NCI-H2029 treated with DMSO at 0.1 percent for 48 hours (cell line): ENCODE results near the gene DPEP3.
"Not testable (repeated sequence)": the region's sequence is repeated elsewhere in the genome, so short reads cannot be mapped to it uniquely, and the experiment has no call there.

Experiments
- DNase-seq: peaks from one replicate; lab custom pipeline; 2025; lab: John Stamatoyannopoulos, UW

Gene DPEP3

GRCh38 chr16:67979955-67980678 is at the start of gene DPEP3:
Gene DPEP3, minus strand, starts transcription at chr16:67980499. Its CDS starts 119 bp downstream, at chr16:67980380.
- no peak for DNase-seq

DNA sequence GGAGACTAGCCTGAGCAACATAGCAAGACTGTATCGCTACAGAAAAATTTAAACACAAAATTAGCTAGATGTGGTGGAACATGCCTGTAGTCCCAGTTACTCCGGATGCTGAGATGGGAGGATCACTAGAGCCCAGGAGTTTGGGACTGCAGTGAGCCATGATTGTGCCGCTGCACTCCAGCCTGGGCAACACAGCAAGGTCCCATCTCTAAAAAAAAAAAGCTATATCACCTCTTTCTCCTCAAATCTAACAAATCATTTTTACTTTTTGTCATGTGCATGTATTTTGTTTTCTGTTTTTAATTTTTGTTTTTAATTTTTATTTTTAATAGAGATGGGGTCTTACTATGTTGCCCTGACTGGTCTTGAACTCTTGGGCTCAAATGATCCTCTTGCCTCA is 48.7 kb upstream of the DPEP3 start:
- no peak for DNase-seq

DNA sequence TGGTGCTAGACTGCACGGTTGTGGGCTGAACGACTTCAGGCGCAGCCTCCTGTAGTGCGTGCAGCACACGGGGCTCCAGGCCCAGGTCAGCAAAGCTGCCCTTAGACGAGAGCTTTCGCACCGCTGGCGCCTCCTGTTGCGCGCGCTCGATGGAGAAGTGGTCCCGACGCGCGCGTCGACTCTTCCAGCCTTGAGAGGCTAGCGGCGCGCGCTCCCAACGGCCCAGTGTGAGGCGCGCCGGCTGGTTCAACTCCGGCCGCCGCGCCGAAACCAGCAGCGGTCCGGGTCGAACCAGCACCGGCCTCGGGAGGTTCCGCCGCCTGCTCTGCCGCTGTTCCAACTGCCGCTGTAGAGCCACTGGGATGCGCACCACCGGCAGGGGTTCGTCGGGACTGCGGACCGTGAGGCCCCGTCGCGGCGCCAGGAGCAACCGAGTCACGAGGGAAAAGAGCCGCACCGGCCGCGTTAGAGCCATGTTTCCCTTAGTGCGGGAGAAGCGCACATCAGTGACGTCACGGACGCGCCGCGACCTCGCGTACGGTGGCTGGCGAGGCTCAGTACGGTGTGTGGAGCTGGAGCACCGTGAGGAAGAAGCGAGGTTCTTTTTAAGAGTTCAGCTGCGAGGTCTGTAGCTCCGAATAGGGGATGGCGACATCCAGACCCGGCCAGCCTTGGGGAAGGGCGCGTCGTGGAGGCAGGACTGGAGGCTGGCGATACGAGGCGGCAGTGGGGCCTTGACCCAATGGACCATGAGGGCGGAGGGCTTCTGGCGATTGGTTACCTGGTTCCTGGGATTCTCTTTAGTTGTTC is 42.6 kb upstream of the DPEP3 start, which contains the start of the genes DDX28 and DUS2:
DDX28 (minus strand) TSS at position 505 of the 810 bp plus-strand sequence; CDS start at position 475, 30 bp downstream.
DUS2 (plus strand) TSS at position 557 of the 810 bp plus-strand sequence. CDS start 14,740 bp downstream, outside the sequence.
- DNase-seq: peak; percentile 29

DNA sequence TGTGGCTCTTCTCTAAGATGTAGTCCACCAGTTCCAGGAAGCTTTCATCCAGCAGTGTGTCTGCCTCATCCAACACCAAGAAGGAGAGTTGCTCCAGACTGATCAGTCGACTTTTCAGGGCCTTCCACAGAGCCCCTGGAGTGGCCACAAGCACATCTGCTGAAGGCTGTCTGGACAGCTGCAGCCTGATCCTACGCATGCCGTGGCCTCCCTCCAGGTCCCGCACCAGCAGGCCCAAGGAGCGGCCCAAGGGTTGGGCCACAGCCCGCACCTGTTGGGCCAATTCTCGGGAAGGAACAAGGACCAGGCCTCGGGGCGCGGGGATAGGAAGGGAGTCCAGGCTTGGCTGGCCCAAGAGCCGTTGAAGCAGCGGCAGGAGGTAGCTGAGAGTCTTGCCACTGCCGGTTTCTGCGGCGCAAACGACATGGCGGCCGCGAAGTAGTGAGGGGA is 42.0 kb upstream of the DPEP3 start:
- DNase-seq: no peak

GRCh38 chr16:68021490-68021889 is 41.2 kb upstream of the DPEP3 start:
- no peak for DNase-seq

- no peak for DNase-seq
These were observed 38.9 kb upstream of the DPEP3 start for GRCh38 chr16:68019167-68019680.

- no peak for DNase-seq
These were observed 35.4 kb upstream of the DPEP3 start, which contains the start of gene DPEP2NB for GRCh38 chr16:68015681-68016080. Gene DPEP2NB, minus strand, starts transcription at chr16:68015911. Its CDS starts 141 bp downstream, at chr16:68015770.

DNA sequence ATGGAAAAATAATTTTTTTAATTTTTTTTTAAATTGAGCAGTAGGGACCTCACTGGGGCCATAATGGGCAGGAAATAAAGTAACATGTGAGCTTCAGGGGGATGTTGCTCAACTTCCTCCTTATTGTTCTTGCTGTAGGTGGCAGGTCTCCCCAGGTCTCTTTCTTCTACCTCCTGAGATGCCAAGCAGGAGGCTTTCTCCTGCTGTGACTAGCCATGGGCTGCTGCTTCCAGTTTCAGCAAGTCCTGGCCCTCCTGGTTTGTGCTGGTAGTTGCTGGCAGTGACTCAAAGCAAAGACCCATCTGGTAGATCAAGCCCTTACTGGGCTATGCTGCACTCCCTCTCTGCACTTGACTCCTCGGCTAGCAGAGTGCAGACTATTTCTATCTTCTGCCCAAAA is 33.1 kb upstream of the DPEP3 start:
- no peak for DNase-seq

DNA sequence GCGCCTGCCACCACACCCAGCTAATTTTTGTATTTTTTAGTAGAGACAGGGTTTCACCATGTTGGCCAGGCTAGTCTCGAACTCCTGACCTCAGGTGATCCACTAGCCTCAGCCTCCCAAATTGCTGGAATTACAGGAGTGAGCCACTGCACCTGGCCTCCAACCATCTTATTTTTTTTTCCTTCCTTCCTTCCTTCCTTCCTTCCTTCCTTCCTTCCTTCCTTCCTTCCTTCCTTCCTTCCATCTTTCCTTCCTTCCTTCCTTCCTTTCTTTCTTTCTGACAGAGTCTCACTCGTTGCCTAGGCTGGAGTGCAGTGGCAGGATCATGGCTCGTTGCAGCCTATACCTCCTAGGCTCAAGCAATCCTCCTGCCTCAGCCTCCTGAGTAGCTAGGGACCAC is 29.6 kb upstream of the DPEP3 start:
- DNase-seq: not testable (repeated sequence)

- DNase-seq: no peak
These were observed 28.9 kb upstream of the DPEP3 start for GRCh38 chr16:68009157-68009735.

DNA sequence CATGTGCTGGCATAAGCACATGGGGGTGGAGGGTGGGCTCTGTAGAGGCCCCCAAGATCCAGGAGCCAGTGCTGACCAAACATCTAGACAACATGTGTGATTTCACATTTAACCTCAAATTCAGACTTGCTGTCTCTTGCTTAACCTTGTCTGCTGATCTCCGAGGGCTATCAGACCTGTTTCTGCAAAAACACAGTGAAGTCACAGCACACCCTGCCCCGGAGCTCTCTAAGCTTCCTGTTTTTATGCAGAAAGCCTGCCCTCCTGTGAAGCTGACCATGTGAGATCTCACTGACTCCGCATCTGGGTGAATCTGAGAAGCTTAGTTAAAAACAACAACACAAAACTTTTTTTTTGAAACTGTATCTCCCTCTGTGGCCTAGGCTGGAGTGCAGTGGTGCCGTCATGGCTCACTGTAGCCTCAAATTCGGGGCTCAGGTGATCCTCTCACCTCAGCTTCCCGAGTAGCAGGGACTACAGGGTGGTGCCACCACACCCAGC is 25.5 kb upstream of the DPEP3 start:
- DNase-seq: no peak

GRCh38 chr16:68005211-68005610 is 24.9 kb upstream of the DPEP3 start:
- DNase-seq: no peak

DNA sequence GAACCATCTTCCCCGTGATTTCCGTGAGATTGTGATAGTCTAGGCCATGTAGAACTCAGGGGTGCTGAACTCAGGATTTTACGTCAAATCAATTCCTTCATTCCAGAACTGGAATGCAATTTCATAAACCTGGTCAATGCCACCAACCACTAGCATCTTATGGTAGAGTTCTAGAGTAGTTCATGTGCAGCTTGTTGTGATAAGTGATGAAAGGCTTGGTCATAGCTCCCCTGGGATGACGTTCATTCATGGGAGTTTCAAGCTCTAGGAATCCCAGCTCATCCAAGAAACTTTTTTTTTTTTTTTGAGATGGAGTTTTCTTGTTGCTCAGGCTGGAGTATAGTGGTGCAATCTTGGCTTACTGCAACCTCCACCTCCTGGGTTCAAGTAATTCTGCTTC is 22.7 kb upstream of the DPEP3 start:
- no peak for DNase-seq

GRCh38 chr16:68000450-68000849 is 20.2 kb upstream of the DPEP3 start:
- no peak for DNase-seq

DNA sequence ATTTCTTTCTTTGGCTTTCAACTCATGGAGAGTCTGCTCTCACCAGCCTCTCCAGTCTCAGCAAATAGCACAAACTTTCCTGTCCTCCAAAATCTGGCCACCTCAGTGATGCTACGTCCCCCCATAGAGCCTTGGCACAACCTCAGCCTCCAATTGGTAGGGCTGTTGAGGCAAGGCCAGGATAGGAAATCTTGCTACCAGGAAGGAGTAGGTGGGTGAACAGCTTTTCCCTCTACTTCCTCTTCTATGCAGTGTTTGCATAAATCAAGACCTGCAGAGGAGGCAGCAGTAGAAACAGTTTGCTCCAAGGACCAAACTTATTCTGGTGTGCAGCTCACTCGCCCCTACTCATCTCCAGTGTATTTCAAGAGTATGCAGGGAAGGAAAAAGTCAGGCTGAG is 19.7 kb upstream of the DPEP3 start:
- DNase-seq: no peak

DNA sequence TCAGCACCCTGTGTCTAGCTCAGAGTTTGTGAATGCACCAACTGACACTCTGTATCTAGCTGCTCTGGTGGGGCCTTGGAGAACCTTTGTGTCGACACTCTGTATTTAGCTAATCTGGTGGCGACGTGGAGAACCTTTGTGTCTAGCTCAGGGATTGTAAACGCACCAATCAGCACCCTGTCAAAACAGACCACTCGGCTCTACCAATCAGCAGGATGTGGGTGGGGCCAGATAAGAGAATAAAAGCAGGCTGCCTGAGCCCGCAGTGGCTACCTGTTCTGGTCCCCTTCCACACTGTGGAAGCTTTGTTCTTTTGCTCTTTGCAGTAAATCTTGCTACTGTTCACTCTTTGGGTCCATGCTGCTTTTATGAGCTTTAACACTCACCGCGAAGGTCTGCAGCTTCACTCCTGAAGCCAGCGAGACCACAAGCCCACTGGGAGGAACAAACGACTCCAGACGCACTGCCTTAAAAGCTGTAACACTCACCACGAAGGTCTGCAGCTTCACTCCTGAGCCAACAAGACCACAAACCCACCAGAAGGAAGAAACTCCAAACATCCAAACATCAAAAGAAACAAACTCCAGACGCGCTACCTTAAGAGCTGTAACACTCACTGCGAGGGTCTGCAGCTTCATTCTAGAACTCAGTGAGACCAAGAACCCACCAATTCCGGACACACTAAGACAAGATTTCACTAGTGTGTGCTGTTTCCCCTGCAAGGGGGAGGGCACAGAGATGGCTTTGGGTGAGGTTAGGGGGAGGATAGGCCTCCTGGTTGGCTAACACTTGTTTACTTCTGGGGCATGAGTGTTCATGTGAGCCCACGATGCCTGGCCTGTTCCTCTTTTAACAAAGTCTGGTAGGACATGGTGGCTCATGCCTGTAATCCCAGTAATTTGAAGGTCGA is 18.7 kb upstream of the DPEP3 start, which contains the start of gene DPEP2:
DPEP2 (minus strand) TSS at position 706 of the 910 bp plus-strand sequence. CDS start 6,272 bp downstream, outside the sequence.
- not testable (repeated sequence) for DNase-seq

GRCh38 chr16:67998231-67998778 is 18.0 kb upstream of the DPEP3 start:
- DNase-seq: not testable (repeated sequence)

DNA sequence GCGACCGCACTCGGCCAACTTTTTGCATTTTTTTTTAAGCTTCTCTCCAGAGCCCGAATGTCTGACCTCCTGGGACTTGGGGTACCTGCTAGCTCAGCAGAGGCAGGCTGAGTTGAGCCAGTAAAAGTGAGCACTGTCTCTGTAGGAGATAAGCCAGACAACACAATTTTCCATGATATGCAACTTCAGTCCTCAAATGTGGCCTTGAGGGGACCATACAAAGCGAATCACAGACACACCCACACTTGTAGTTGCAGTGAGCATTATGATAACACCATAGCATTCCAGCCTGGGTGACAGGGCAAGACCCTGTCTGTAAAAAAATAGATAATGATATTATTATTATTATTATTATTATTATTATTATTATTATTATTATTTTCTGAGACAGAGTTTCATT is 16.4 kb upstream of the DPEP3 start:
- DNase-seq: no peak

DNA sequence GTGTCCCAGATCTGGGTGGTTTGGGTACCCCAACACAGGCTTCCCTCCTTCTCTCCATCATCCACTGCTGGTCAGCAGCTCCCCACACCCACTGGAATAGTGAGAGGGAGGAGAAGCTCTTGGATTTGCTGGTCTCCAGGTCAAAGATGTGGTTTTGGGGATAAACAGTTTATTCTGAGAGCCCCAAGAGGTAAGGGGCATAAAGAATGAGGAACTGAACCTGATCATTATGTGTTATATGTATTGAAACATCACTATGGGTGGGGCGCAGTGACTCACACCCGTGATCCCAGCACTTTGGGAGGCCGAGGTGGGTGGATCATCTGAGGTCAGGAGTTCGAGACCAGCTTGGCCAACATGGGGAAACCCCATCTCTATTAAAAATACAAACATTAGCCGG is 15.1 kb upstream of the DPEP3 start:
- no peak for DNase-seq

DNA sequence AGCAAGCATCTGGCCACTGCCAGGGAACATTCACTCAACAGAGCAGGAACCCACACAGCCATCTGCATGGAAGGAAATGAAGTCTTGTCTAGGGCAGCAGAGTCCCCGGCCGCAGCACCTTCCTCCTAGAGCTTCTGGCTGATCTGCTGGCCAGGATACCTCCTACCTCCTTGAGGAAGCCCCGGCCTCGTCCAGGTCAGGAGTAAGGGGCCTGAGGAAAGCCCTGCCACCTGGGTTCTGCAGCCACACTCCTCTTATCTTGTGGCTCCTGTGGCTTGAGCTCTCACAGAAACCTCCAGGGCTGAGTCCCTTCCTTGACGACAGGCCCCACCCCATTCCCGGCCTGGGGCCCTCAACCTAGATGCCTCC is 13.7 kb upstream of the DPEP3 start:
- DNase-seq: not testable (repeated sequence)
